DMS79 treated with DMSO at 0.1 percent for 48 hours (cell line): ENCODE data around the gene GPRC5B.

ENCODE experiments used
- DNase-seq: peaks from one replicate; lab custom pipeline; 2025; lab: John Stamatoyannopoulos, UW

GPRC5B gene

GRCh38 chr16:19810817-19811731, 73.6 kb downstream of the GPRC5B start:
- no peak for DNase-seq

- no peak for DNase-seq
Measured at GRCh38 chr16:19809693-19810092, 75.0 kb downstream of the GPRC5B start.

- no peak for DNase-seq
Measured at GRCh38 chr16:19809121-19809635, 75.5 kb downstream of the GPRC5B start.

- no peak for DNase-seq
Measured at GRCh38 chr16:19808061-19808641, 76.5 kb downstream of the GPRC5B start.
